Activated T-cell treated with anti-CD3 and anti-CD28 coated beads, Interleukin-2, amount 50 U/mL, for 1 hour (primary cell): ENCODE results near the gene MYO18B.

ENCODE experiments used
- DNase-seq: peaks from one replicate; pipeline ENCODE4 v3.0.0-alpha.2; 2020

The MYO18B gene

DNA sequence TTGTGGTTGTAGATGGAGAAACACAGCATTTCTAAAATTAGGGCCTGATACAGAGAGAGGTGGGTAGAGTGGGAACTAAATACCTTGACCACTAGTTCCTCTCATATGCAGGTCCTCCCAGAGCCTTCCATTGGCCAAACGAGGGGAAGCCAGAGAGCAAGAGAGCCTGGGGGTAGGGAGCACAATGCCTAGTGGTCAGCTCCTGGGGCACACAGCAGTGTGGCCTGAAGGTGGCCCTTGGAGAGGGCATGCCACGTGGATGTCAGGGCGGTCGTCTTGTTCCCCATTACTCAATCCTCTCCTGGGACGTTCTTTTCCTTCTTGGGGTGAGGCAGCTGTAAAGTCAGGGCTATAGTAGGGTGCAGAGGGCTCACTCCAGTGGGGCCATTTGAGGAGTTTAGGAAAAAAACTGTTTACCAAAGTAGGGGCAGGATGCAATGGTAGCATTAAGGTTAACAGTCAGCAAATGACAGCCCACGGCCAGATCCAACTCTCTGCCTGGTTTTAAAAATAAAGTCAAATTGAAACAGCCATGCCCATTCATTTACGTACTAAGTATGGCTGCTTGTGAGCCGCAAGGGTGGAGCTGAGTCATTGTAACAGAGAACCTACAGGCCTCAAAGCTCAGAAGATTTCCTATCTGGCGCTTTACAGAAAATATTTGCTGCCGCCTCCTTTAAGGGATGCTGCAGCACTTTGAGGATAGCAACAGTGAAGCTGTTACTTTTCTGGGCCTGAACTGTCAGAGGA is 7.6 kb downstream of the MYO18B start:
- DNase-seq = no peak

DNA sequence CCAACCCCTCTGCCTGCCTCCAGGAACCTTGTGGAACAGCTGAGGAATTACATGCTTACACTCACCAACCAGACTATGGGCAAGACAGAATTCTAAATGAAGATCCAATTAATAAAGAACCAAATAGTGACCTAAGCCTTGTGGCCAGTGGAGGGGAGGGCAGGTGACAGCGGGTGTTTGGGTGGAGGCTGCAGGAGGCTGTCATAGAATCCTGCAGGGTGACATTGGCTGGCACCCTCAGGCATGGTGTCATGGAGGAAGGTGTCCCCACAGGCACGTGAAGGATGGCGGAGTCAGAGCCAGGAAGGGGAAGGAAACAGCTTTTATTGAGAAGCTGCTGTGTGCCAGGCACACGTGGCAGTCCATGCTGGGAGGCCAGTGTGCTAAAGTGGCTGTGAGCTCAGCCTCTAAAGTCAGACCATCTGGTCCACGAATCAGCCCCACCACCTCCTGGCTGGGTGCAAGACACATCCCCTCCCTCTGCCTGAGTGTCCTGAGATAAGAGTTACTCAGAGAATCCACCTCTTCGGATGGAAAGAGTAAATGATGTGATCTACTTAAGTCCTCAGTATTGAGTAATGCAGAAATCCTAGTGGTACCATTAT is 8.7 kb downstream of the MYO18B start:
- DNase-seq = no peak

DNA sequence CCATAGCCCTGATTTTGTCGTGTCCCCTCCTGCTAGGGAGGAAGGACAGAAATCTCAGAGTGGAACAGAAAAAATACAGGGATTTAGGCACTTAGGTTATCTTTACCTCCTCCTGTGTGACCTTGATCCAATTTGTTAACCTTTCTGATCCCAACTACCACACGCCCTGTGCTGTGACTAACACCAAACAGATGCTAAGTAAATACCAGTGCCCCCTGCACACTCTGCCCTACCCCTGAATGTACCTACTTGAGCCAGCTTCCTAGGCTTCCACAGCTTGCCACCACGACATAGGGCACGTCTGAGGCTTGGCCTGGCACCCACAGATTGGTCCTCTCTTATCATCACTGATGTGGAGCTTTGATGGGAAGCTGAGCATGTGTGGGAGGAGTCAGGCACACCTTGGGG is 9.2 kb downstream of the MYO18B start:
- DNase-seq = no peak

DNA sequence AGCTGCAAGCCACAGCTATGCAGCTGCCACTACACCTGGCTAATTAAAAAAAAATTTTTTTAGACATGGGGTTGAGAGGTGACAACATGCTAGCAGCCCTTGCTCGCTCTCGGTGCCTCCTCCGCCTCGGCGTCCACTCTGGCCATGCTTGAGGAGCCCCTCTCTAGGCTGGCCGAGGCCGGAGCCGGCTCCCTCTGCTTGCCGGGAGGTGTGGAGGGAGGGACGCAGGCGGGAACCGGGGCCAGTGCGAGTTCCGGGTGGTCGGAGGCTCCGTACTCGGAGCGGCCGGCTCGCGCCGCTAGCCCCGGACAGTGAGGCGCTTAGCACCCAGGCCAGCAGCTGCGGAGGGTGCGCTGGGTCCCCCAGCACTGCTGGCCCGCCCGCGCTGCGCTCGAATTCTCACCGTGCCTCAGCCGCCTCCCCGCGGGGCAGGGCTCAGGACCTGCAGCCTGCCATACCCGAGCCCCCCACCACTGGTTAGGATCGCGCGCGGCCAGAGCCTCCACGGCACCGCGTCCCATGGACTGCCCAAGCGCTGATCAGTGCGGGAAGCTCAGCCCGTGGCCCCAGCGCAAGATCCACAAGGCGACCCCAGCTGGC is 10.7 kb downstream of the MYO18B start:
- no peak for DNase-seq

DNA sequence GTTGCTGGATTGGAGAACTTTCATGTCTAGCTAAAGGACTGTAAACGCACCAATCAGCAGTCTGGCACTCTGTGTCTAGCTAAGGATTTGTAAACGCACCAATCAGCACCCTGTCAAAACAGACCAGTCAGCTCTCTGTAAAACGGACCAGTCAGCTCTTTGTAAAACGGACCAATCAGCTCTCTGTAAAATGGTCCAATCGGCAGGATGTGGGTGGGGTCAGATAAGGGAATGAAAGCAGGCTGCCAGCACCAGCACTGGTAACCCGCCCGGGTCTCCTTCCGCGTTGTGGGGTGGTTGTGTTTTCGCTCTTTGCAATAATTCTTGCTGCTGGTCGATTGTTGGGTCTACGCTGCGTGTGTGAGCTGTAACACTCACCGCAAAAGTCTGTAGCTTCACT is 11.3 kb downstream of the MYO18B start:
- no peak for DNase-seq

DNA sequence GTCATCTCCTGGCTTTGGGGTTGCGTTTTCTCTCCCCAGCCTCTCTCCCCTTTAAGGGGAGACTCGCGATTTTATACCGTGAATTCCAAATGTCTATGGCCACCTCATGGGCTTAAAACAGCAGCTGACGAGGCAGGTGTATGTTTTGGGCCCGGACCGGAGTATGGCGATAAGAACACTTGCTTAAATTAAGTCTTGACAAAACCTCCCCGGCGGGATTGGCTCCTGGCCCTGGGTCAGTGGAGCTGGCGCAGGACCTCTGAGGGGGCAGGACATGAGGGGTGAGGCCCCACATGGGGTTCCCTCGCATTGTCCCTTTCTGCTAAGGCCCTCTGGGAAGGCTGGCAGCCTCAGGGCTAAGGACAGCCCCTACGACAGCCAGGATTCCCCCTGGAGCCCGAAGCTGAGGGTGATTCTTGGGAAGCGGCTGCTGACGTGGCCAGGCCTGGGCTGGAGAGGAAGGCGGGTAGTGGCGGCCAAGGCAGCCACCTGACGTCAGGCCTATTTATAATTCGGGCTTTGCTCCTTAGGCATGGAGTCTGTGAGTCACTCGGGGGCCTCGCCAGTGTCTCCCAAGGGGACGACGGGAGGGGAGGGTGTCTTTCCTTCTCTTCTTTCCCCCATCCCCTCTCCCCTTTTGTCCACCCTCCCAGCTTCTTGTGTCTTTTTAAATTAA is 12.7 kb downstream of the MYO18B start:
- no peak for DNase-seq

DNA sequence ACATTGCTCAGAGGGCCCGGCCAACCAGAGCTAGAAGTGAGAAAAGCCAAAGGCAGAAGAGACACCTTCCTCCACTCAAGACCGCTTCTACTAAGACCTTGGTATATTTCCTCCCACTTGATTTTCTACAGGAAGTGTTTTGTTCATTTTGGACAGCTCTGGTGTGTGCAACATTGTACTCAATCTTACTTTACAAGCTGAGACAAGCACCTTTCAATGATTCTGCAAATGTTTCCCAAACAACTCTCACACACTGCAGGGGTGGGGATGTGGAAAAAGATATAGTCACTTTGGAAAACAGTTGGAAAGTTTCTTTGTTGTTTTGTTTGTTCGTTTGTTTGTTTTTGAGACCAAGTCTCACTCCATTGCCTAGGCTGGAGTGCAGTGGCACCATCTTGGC is 15.7 kb downstream of the MYO18B start:
- no peak for DNase-seq

DNA sequence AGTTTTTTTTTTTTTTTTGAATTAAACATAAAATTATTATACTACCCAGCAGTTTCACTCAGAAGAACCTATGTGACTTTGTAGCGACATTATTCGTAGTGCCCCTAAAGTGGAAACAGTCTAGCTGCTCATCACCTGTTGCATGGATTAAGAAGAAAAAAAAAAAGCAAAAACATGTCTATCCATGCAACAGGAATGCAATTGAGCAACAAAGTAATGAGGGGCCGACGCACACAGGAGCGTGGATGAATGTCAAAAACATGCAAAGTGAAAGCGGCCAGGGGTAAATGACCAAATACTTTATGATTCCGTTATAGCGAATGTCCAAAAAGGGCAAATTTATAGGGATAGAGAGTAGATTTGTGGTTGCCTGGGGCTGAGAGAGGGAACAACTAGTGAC is 16.3 kb downstream of the MYO18B start:
- no peak for DNase-seq

DNA sequence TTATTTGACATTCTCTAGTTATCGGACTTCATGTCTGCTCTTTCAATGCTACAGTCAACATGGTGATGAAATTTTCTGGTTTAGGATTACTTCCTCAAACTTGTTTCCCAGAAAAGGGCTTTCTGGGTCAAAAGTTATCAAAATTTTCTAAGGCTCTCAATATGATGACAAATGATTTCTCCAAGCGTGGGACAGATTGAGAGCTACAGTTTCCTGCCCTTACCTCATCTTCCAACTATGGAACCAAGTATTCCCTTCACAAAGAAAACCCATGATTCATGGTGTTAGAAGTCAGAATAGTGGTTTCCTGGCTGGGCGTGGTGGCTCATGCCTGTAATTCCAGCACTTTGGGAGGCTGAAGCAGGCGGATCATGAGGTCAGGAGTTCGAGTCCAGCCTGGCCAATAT is 17.8 kb downstream of the MYO18B start:
- no peak for DNase-seq

DNA sequence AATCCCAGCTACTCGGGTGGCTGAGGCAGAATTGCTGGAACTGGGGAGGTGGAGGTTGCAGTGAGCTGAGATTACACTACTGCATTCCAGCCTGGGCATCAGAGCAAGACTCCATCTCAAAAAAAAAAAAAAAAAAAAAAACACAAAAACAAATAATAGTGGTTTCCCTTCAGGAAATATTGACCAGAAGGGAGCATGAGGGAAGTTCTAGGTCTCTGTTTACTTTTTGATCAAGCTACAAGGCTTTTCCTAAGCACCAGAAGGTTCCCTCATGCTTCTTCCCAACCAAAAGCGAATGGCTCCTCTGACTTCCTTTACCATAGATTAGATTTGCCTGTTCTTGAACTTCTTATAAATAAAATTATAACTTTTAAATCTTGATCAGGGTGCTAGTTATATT is 18.3 kb downstream of the MYO18B start:
- DNase-seq = no peak

DNA sequence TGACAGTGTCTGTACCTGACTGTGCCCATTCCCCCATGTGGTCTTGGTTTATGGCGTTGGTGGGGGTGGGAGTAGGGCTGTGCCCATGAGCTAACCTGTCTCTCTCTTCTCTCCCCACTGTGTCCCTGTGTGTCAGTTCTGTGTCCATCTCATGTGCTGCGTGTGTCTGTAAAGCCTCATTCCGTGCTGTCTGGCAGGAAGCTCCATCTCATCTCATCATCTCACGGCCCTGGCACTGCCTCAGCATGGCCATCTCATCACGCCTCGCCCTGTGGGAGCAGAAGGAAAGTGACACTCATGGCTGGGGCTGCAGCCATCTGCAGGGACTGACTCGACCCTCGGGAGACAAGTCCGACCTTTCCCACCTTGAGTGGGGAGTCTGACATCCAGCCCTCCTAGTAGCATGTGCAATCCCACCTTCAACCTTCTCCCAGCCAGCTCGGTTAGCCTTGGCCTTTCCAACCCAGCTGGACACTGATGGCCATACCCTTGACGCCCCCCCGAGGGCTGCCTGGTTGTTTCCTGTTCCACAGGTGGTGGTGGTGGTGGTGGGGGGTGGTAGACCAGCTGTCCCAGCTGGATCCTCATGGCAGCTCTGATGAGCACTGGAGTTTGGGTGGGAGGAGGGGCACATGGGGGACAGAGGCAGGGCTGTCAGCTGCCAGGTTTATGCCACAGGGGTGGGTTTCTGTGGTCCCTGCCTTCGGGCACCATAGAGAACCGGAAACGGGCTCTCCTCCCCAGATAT is 19.0 kb downstream of the MYO18B start:
- DNase-seq = no peak

DNA sequence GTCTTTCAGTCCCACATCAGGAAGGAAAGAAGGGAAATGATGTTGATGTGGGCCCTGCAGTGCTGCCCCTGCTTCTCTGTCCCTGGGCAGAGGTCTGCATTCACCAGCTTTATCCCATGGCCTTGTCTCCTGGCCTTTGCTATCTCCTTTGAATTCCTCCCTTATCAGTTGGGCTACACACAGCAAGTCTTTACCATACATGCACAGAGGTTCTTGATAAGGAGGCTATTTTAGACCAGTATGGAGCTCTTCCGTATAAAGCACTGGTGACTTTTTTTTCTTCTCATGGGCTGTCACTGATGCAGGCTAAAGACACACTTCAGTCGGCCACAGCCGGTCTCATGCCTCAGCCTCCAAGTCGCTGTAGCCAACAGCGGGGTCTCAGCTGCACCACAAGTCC is 20.2 kb downstream of the MYO18B start:
- no peak for DNase-seq

DNA sequence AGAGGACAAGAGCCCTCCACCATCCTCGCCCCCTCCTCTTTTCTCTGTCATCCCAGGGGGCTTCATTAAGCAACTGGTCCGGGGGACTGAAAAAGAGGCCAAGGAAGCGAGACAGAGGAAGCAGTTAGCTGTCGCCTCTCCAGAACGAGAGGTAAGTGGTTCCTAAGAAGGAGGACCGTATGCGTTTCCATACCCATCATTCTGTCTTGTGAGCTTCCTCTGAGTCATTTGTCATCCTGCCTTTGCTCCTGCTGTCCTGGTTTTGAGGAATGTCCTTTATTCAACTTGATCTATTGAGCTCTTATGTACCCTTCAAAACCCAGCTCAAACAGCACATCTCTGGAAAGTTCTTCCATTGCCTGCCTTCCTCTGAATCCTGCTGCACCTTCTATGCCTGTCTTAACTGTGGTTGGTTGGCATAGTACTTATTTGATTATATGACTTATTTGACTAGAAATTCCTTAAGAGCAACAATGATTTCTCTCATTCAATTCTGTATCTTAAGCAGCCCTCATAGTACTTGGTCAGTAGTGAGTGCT is 21.3 kb downstream of the MYO18B start:
- no peak for DNase-seq

DNA sequence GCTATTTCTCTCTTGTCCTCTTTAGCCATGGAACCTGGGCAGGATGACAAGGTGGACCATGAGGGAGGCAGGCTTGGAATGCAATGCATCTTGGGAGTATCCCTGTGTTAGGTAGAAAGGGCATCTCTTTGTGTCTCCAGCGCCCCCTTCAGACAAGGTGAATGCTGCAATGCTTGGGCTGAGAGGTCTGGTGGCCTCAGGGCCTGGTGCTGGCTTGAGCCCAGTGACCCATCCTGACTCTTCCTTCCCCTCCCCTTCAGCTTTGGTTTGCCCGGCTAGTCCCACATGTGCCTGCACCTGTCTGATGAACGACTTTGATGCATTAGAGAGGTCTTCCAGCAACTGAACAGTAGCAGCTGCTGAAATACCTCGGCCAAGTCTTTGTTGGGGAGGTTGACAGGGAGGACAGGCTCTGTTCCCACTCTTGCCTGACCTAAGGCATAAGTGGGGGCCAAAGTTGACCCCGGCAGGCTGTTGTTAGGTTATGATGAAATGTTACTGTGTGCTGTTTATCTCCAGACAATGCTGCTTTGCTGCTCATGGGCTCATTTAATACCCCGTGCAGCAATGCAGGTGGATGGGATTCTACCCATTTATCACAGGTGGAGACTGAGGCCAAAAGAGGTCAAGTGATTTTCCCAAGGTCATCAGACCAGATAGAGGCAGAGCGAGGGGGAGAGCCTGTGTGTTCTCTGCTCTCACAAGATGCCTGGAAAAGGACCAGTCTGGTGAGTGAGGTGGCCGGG is 22.5 kb downstream of the MYO18B start:
- no peak for DNase-seq

DNA sequence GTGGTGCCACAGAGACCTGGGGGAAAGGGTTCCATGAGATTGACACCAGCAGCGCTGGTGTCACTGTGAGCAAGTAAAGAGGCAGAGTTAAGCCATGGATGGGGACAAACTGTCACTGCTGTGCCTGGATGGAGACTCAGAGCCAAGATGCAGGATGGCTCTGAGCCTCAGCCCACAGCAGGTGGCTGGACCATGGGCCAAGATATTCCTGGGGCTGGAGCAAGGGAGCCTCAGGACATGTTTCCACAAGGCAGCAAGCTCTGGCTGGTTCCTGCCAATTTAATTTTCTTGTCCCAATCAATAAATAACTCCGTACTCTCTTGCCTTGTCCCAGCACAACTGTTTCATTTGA is 23.0 kb downstream of the MYO18B start:
- no peak for DNase-seq

DNA sequence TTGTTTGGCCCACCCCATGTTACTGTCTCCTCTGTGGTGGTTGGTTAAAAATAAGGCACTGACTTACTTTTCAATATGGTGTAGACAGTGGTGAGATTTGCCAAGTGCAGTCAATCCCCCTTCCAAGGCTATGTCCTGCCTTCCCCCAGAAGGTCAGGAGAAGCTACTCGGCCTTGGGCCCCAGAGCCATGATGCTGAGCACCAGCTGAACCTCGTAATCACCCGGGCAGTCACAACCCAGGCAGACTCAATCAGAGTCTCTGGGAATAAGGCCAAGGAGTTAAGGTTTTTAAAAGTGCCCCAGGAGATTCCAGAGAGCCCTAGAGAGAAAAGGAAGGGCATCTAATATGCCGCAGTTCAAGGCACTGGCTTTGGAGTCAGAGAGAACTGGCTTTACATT is 23.8 kb downstream of the MYO18B start:
- DNase-seq = no peak

DNA sequence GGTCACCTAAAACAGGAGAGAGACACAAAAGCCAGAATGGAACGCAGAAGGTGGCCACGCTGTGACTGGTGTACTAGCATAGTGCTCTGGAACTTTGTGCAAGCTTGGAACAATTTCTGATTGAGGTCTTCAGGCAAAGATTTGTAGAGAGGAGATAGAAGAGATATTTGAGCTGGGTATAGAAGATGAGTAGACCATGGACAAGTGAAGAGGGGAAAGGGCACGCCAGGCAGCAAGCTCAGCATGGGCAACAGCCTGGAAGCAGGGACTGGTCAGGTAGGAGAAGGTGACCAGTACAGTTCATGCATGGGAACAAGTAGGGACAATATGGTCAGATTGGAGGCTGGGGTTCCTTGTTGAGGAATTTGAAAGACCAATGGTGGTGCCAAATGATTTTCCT is 24.4 kb downstream of the MYO18B start:
- DNase-seq = no peak

DNA sequence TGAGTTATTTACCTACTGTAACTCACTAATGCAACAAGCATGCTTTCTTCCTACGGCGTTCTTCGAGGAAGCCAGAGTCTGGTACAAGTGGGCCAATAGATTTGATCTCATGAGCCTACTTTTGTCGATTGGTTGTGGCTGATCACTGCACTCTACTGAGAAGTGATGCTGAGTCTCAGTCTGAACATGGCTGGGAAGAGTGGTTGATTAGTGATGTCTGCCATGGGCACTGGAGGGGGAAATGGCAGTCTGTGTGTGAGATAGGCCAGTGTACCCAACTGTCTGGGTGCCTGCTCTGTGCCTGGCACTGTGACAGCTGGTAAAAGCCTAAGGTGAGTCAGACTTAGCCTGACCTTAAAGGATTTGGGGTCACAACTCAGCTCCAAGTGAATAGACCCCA is 28.3 kb downstream of the MYO18B start:
- no peak for DNase-seq

DNA sequence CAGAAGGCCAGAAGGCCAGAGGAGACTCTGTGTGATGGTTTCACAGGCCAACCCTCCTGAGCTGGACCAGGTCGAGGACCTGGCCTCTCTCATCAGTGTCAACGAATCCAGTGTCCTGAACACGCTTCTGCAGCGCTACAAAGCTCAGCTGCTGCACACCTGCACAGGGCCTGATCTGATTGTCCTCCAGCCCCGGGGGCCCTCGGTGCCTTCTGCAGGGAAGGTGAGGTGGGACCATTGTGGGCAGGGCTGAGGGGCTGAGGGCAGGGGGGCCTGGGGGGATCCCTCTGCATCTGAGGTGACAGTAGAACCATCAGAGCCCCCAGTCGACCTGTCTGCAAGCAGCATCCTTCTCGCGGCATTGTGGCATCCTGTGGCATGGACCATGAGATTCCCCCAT is 30.3 kb downstream of the MYO18B start:
- DNase-seq = no peak

DNA sequence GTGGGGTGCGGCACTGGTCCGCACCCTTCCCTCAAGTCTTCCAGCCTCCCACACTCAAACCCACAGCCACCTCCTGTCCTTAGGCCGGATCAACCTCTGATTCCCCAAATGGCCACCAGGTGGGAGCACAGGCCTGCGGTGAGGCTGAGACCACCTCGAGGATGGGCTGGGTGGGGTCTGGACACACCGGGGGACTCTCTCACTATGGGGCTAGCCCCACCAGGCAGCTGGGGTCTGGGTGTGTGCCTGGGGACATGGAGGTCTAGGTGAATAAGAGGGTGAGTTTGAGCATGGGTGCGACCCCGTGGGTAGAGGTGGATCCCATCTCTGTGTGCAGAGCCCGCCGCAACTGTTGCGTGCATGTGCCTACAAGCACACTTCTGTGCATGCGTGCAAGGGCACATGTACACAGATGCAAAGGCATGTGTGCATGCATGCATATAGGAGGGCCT is 32.6 kb downstream of the MYO18B start:
- DNase-seq = no peak

DNA sequence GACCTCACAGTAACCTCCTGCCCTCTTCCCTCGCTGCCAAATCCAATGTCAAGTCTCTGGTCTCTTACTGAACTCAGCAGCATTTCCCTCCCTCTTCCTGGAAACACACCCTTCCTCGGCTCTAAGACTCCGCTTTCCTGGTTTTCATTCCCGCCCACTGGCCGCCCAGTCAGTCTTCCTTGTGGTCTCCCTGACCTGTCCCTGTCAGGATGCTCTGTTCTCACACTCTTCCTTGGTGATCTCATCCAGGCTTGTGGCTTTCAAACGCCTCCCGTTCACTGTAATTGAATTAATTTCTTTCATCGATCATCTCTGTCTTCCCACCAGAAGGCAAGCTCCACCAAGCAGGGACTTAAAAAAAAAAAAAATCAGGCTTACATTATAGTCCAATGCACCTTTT is 33.5 kb downstream of the MYO18B start:
- no peak for DNase-seq

DNA sequence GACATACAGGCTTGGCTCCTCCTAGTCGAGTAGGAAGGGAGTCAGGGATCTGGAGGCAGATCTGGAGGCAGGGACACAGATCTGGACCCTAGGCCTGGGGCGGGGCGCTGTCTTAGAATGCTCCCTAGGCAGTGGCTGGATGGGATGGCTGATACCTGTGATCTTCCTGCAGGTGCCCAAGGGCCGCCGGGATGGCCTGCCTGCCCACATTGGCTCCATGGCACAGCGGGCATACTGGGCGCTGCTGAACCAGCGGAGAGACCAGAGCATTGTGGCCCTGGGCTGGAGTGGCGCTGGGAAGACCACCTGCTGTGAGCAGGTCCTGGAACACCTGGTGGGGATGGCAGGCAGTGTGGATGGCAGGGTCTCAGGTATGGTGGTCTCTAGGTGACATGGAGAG is 35.4 kb downstream of the MYO18B start:
- DNase-seq = no peak
